ENCODE measurements around the gene ELN. TPM values are rescaled to one million over a fixed set of nuclear protein-coding genes. Genes with fewer than 3 reads are reported as not detected.

Gene ELN
- total and polyA plus RNA-seq, 2 of the 4 experiments (the other 2 are of a cell fraction): 2.2 to 14.3 TPM

DNA sequence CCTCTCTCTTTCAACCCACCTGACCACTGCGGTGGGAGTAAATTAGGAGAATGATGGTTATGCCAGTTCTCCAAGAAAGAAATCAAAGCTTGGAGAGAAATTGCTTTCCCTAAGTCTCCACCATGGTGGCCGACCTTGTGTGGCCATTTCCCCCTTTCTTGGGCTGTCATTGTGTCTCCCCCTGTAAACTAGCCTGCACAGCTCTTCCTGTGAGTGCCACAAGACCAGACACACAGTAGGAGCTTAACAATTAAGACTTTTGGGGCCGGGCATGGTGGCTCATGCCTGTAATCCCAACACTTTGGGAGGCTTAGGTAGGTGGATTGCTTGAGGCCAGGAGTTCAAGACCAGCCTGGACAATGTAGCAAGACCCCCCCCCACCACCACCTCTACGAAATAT is 36.7 kb downstream of the ELN start:
- H2BK5ac ChIP-seq (ENCODE audit: low read depth, low read length, poor library complexity, severe bottlenecking): no peak overlapping the region
- no peak overlapping the region for H3K4me2 ChIP-seq (ENCODE audit: low read depth, low read length)
- ChIA-PET CTCF (interaction anchor here (0.9 kb wide), 1 partner anchor 199 kb away, joined by 3 read pairs; no protein-coding TSS in a partner anchor), POLR2A (ENCODE audit: unreplicated experiment) (no interaction called here)
- no peak overlapping the region for H3K18ac ChIP-seq (ENCODE audit: low read depth, low read length)
- H3K9ac ChIP-seq (ENCODE audit: low read depth, low read length): no peak overlapping the region
- H4K8ac ChIP-seq (ENCODE audit: low read depth in 2 of 2, low read length in 2 of 2): no peak overlapping the region
- H3K14ac ChIP-seq (replicated peaks; ENCODE audit: low read depth, low read length): no peak overlapping the region
- ATAC-seq (ENCODE audit: low read depth) (no peak), DNase-seq (no peak)
- H3K4me3 ChIP-seq (ENCODE audit: insufficient read depth, low read depth, low read length): no peak overlapping the region
- no peaks in the 10 kb centered on the region for H3K36me3 ChIP-seq (ENCODE audit: control insufficient read depth, insufficient read depth, low read length)
- H3K9me3 ChIP-seq (ENCODE audit: control insufficient read depth, insufficient read depth, low read length): no peaks in the 10 kb centered on the region
- no peaks in the 10 kb centered on the region for H3K79me1 ChIP-seq (ENCODE audit: low read depth in 1 of 2, low read length in 2 of 2)
- H2AK5ac ChIP-seq (ENCODE audit: low read depth, low read length): no peak overlapping the region
- H3K4ac ChIP-seq (ENCODE audit: low read depth, low read length): no peak overlapping the region
- H3K56ac ChIP-seq (ENCODE audit: extremely low read depth, insufficient read depth, low read length): no peak overlapping the region
- no peak overlapping the region for H4K91ac ChIP-seq (ENCODE audit: insufficient read depth, low read depth, low read length)
- dilution Hi-C loops (cut with HindIII; ENCODE audit: low sequenced_read_pairs, unreplicated experiment): no loop called here
- H2BK15ac ChIP-seq (ENCODE audit: low read depth, low read length): no peak overlapping the region
- H3K27me3 ChIP-seq (ENCODE audit: control insufficient read depth, insufficient read depth, low read length): no peaks in the 10 kb centered on the region
- no TSS peak for BruUV-seq (replicated peaks)
- WGBS, 2 experiments (ENCODE audit: extremely low coverage in 2 of 2, insufficient read length in 1 of 2): no CpG with 5 or more reads among the region's 4 CpGs
- no peaks in the 10 kb centered on the region for H4K20me1 ChIP-seq (ENCODE audit: insufficient read depth, low read length)
- intact Hi-C loops (cut with micrococcal nuclease): loop anchor here (5.0 to 10.0 kb wide), 2 partner anchors 118 to 200 kb away; partner anchors contain the start of gene TMEM270
- H3K4me1 ChIP-seq (ENCODE audit: control insufficient read depth, insufficient read depth, low read length): peaks cover 4% of the 10 kb centered on the region
- TF ChIP-seq MAFK (IDR thresholded peaks at IDR 0.05; ENCODE audit: low read depth, low read length) (no peak), NFE2L2 (IDR thresholded peaks at IDR 0.05; ENCODE audit: low read depth, low read length) (no peak), SMC3 (IDR thresholded peaks at IDR 0.05; ENCODE audit: low read depth, low read length) (no peak), POLR2A (IDR thresholded peaks at IDR 0.05; ENCODE audit: low read depth, low read length) (no peak), RCOR1 (IDR thresholded peaks at IDR 0.05; ENCODE audit: insufficient replicate concordance, low read length) (no peak), RFX5 (IDR thresholded peaks at IDR 0.05; ENCODE audit: low read depth, low read length) (no peak), MXI1 (IDR thresholded peaks at IDR 0.05; ENCODE audit: borderline replicate concordance, low read depth, low read length) (no peak), MAZ (IDR thresholded peaks at IDR 0.05; ENCODE audit: borderline replicate concordance, low read depth, low read length) (no peak), RAD21 (IDR thresholded peaks at IDR 0.05; ENCODE audit: low read length) (no peak), BHLHE40 (IDR thresholded peaks at IDR 0.05; ENCODE audit: low read depth, low read length) (no peak), FOS (IDR thresholded peaks at IDR 0.05; ENCODE audit: low read depth, low read length) (no peak), CEBPB (IDR thresholded peaks at IDR 0.05; ENCODE audit: low read depth, low read length) (no peak)
- TF ChIP-seq, protein P1, sequence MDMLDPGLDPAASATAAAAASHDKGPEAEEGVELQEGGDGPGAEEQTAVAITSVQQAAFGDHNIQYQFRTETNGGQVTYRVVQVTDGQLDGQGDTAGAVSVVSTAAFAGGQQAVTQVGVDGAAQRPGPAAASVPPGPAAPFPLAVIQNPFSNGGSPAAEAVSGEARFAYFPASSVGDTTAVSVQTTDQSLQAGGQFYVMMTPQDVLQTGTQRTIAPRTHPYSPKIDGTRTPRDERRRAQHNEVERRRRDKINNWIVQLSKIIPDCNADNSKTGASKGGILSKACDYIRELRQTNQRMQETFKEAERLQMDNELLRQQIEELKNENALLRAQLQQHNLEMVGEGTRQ (IDR thresholded peaks at IDR 0.05; ENCODE audit: low read depth, low read length): no peak
- TF ChIP-seq, protein P2, sequence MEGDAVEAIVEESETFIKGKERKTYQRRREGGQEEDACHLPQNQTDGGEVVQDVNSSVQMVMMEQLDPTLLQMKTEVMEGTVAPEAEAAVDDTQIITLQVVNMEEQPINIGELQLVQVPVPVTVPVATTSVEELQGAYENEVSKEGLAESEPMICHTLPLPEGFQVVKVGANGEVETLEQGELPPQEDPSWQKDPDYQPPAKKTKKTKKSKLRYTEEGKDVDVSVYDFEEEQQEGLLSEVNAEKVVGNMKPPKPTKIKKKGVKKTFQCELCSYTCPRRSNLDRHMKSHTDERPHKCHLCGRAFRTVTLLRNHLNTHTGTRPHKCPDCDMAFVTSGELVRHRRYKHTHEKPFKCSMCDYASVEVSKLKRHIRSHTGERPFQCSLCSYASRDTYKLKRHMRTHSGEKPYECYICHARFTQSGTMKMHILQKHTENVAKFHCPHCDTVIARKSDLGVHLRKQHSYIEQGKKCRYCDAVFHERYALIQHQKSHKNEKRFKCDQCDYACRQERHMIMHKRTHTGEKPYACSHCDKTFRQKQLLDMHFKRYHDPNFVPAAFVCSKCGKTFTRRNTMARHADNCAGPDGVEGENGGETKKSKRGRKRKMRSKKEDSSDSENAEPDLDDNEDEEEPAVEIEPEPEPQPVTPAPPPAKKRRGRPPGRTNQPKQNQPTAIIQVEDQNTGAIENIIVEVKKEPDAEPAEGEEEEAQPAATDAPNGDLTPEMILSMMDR (conservative IDR thresholded peaks at IDR 0.05; ENCODE audit: low read depth, low read length): no peak
- no peak overlapping the region for H2AK9ac ChIP-seq (replicated peaks; ENCODE audit: low read depth, low read length, poor library complexity)
- in situ Hi-C loops (cut with MboI; ENCODE audit: low sequenced_read_pairs): no loop called here
- H3K23ac ChIP-seq (ENCODE audit: low read depth, low read length): no peak overlapping the region
- H3K27ac ChIP-seq (ENCODE audit: insufficient read depth, low read length): no peak overlapping the region
- no peak overlapping the region for H2BK120ac ChIP-seq (ENCODE audit: low read depth, low read length)
- H4K5ac ChIP-seq (ENCODE audit: low read depth, low read length): no peak overlapping the region
- H2BK20ac ChIP-seq (ENCODE audit: low read depth, low read length): no peak overlapping the region
- H2AFZ ChIP-seq (replicated peaks; ENCODE audit: low read length, poor library complexity): no peak overlapping the region
- H3K9me1 ChIP-seq (ENCODE audit: insufficient read depth, low read length): no peaks in the 10 kb centered on the region

All from IMR-90 (cell line).